Activated naive CD4-positive, alpha-beta T cell treated with anti-CD3 and anti-CD28 coated beads for 36 hours (primary cell): ENCODE results near the gene NEK11. TPM values are rescaled to one million over a fixed set of nuclear protein-coding genes. Genes with fewer than 3 reads are reported as not detected.
"Not testable (repeated sequence)": the region's sequence is repeated elsewhere in the genome, so short reads cannot be mapped to it uniquely, and the experiment has no call there.

ENCODE experiments used
- CTCF ChIA-PET: fragments of 350-600 bp; sonication (Branson Sonifier 250); formaldehyde crosslinking; loops from one replicate; lab custom pipeline; 2021; ENCODE audit warnings: antibody characterized with exemption; lab: Charles Lee
- DNase-seq: peaks from one replicate; pipeline ENCODE4 v3.0.0-alpha.2; 2020
- H3K27ac Mint-ChIP-seq: one replicate; pipeline ENCODE4 v1.8.0; 2021; ENCODE audit warnings: mild to moderate bottlenecking, mixed read lengths
- H3K27me3 Mint-ChIP-seq: one replicate; pipeline ENCODE4 v1.8.0; 2021; ENCODE audit warnings: low read depth, mixed read lengths
- H3K36me3 Mint-ChIP-seq: one replicate; pipeline ENCODE4 v1.8.0; 2021; ENCODE audit warnings: low read depth, mixed read lengths
- H3K4me1 Mint-ChIP-seq: one replicate; pipeline ENCODE4 v1.8.0; 2021; ENCODE audit warnings: low read depth, mixed read lengths
- H3K4me3 Mint-ChIP-seq: one replicate; pipeline ENCODE4 v1.8.0; 2021; ENCODE audit warnings: mild to moderate bottlenecking, moderate library complexity, mixed read lengths
- H3K9me3 Mint-ChIP-seq: one replicate; pipeline ENCODE4 v1.8.0; 2021; ENCODE audit warnings: mixed read lengths
- intact Hi-C: fragments of 100-400 bp; cut with micrococcal nuclease; formaldehyde crosslinking; loops from one replicate; pipeline ENCODE4 v1.15.1; 2023
- total RNA-seq, 2 experiments: library from RNA; stranded (reverse); gene quantifications; one replicate each; pipeline ENCODE4 v1.2.3, GENCODE V29; 2021

NEK11 gene
- total RNA-seq, 2 experiments from 2014 or later, result 1.1 to 1.9 TPM

DNA sequence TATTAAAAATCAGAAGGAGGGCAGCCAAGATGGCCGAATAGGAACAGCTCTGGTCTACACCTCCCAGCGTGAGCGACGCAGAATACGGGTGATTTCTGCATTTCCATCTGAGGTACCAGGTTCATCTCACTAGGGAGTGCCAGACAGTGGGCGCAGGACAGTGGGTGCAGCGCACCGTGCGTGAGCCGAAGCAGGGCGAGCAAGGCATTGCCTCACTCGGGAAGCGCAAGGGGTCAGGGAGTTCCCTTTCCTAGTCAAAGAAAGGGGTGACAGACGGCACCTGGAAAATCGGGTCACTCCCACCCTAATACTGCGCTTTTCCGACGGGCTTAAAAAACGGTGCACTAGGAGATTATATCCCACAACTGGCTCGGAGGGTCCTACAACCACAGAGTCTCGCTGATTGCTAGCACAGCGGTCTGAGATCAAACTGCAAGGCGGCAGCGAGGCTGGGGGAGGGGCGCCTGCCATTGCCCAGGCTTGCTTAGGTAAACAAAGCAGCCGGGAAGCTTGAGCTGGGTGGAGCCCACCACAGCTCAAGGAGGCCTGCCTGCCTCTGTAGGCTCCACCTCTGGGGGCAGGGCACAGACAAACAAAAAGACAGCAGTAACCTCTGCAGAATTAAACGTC lies 304.9 kb downstream of the NEK11 start:
- H3K4me3 Mint-ChIP-seq, H3K27me3 Mint-ChIP-seq, CTCF ChIA-PET, DNase-seq, intact Hi-C loops, H3K27ac Mint-ChIP-seq, H3K36me3 Mint-ChIP-seq, H3K9me3 Mint-ChIP-seq, H3K4me1 Mint-ChIP-seq: not testable (repeated sequence)

DNA sequence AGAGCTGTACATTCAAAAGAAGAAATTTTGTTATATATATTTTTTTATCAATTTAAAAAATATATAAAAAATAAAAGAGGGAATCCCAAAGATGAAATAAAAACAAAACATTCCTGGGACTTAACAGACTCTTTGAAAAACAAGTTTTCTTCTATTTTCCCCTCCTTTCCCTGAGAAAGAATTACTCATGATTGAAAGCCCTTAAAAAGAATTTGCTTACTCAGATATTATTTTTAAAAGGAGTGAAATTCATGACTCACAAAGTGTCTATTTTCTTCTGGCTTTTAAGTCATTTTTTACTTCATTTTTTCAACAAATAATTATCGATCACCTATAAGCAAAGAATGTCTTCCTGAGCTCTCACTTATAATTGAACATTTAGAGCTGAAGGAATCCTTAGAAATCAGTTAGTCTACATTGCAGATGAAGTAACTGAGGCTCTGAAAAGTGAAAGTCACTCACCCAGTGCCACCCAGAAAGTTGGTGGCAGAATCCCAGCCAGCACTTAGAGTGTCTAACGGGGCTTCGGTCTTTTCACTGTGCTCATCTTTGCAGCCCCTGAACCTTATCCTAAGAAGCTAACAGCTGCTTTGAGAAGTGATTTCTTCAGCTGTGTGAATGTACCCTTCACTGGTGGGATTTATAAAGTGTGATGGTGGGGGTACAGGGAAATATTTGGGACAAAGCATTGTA lies 312.4 kb downstream of the NEK11 start:
- intact Hi-C loops, result no loop called here
- Mint-ChIP-seq H3K4me1 (no peaks in the 10 kb centered on the region), H3K4me3 (no peak overlapping the region), H3K27ac (no peak overlapping the region), H3K9me3 (peaks cover 6% of the 10 kb centered on the region), H3K36me3 (no peaks in the 10 kb centered on the region), H3K27me3 (no peaks in the 10 kb centered on the region)
- no peak for DNase-seq
- CTCF ChIA-PET, result no interaction called here

DNA sequence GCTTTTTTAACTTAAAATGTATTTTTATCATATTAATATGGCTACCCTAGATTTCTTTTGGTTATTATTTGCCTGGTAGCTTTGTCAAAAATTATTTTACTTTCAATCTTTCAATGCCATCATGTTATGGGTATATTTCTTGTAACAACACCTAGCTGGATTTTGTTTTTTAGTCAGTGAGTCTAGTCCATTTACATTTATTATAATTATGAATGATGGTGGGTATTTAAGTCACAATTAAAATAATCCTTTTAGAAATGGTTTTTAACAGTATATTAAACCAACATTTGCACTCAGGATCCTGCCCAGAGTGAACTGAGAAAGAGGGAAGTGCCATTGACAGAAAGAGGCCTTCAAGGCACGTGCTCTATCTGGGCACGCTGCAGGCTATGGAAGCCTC lies 315.1 kb downstream of the NEK11 start:
- H3K27me3 Mint-ChIP-seq, result no peaks in the 10 kb centered on the region
- no peak for DNase-seq
- H3K4me3 Mint-ChIP-seq, result no peak overlapping the region
- H3K36me3 Mint-ChIP-seq, result no peaks in the 10 kb centered on the region
- H3K9me3 Mint-ChIP-seq, result peaks cover 4% of the 10 kb centered on the region
- CTCF ChIA-PET, result no interaction called here
- intact Hi-C loops, result no loop called here
- H3K27ac Mint-ChIP-seq, result no peak overlapping the region
- no peaks in the 10 kb centered on the region for H3K4me1 Mint-ChIP-seq

DNA sequence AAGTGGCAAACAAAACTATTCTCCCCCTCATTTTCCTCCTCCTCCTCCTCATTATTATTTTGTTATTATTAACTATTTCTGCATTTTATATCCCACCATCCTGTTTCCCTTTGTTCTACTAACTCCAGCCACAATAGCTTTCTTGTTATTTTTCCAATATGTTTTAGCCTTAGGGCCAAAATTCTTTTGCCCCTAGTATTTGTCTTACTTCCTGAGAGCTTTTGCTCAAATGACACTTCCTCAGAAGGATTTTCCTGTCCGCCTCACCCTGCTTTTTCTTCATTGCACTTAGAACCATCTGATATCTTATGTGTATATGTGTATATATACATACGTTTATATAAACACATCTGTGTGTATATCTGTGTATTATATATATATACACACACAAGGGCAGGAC lies 322.2 kb downstream of the NEK11 start:
- Mint-ChIP-seq H3K27me3 (no peaks in the 10 kb centered on the region), H3K9me3 (no peaks in the 10 kb centered on the region), H3K4me1 (no peaks in the 10 kb centered on the region), H3K27ac (no peak overlapping the region), H3K4me3 (no peak overlapping the region), H3K36me3 (no peaks in the 10 kb centered on the region)
- no peak for DNase-seq
- intact Hi-C loops, result no loop called here
- CTCF ChIA-PET, result no interaction called here

DNA sequence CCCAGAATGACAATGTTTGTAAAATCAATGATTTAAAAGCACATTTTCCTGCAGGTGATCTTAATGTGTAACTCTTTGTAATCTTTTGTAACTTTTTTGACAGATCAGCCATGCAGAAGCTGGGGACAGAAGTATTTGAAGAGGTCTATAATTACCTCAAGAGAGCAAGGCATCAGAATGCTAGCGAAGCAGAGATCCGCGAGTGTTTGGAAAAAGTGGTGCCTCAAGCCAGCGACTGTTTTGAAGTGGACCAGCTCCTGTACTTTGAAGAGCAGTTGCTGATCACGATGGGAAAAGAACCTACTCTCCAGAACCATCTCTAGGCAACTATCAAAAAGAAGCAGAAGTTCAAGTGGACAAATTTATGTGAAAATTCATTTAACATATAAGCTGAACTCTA lies 322.8 kb downstream of the NEK11 start:
- intact Hi-C loops, result no loop called here
- Mint-ChIP-seq H3K4me1 (no peaks in the 10 kb centered on the region), H3K9me3 (no peaks in the 10 kb centered on the region), H3K27me3 (no peaks in the 10 kb centered on the region), H3K36me3 (no peaks in the 10 kb centered on the region), H3K4me3 (no peak overlapping the region), H3K27ac (no peak overlapping the region)
- CTCF ChIA-PET, result no interaction called here
- no peak for DNase-seq

DNA sequence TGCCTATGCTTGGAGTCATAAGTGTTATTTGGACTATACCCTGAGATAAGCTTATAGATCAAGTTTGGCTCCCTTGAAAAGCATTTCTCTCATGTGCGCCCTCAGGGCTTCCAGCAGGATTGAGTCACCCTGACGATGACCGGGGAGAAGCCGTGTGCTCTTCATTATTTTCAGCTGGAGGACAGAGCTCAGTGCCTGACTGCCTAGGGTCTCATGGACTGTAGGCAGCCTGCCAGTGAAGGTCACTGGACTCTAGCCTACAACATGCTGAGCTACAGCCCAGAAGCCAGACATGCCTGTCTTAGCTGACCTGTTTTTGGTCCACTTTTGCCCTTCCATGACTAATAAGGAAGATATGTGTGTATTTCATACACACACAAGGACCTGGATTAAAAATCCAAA lies 323.3 kb downstream of the NEK11 start:
- no peaks in the 10 kb centered on the region for H3K9me3 Mint-ChIP-seq
- no peaks in the 10 kb centered on the region for H3K36me3 Mint-ChIP-seq
- no peak for DNase-seq
- CTCF ChIA-PET, result no interaction called here
- no peaks in the 10 kb centered on the region for H3K4me1 Mint-ChIP-seq
- no peak overlapping the region for H3K4me3 Mint-ChIP-seq
- intact Hi-C loops, result no loop called here
- no peak overlapping the region for H3K27ac Mint-ChIP-seq
- H3K27me3 Mint-ChIP-seq, result no peaks in the 10 kb centered on the region

DNA sequence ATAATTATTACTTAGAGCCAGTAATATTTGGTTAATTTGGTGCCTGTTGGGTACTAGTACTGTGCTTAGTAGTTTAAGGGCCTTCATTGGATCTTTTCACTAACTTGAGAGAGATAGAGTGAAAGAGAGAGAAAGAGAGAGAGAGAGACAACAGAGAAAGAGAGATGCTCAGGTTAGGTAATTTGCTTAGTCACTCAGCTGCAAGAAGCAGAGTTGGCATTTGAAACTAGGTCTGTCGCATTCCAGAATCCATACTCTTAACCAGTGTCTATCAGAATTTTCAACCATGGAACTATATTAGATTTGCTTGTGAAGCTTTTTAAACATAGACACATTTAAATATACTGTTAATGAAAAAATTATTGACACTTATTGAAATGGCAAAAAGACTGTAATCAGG lies 323.8 kb downstream of the NEK11 start:
- no peak for DNase-seq
- H3K27me3 Mint-ChIP-seq, result no peaks in the 10 kb centered on the region
- intact Hi-C loops, result no loop called here
- H3K27ac Mint-ChIP-seq, result no peak overlapping the region
- H3K4me1 Mint-ChIP-seq, result no peaks in the 10 kb centered on the region
- H3K36me3 Mint-ChIP-seq, result no peaks in the 10 kb centered on the region
- no peak overlapping the region for H3K4me3 Mint-ChIP-seq
- CTCF ChIA-PET, result no interaction called here
- no peaks in the 10 kb centered on the region for H3K9me3 Mint-ChIP-seq

DNA sequence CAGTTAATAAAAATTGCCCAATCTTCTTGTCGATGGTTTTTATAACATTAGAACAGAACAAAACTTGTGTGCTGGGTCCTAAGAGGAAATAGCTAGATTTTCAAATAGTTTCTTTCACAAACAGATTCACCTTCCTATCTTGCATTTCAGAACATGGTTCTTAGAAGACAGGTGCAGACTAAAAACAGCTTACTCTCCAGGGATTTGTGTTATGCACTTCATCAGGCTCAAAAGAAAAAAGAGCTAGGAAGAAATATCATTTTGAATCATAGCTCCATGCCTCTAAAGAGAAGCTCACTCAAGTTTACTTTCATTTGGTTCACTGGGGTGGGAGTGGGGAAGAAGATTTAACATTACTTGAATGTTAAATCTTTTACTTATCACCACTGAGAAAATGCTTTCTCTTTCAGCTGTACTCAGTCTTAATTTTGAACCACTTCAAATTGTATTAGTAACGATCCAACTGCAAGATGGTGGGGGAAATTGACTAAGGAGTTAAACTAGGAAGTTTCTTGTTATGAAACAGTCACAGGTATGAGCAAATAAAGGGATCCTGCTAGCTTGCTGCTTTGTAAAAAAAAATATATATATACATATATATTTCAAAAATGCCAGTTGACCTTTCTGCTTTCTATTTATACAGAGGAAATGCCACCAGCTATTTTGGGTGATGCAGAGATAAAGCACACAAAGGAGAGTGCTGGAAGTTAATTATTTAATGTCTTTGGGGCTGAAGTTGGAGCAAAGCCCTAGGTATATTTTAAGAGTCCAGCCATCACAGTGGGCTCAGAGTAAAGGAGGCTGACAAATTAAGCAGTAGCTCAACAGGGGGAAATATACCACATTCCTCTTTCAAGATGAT lies 326.6 kb downstream of the NEK11 start:
- Mint-ChIP-seq H3K27me3 (peaks cover 4% of the 10 kb centered on the region), H3K4me1 (no peaks in the 10 kb centered on the region), H3K9me3 (no peaks in the 10 kb centered on the region), H3K4me3 (no peak overlapping the region), H3K27ac (no peak overlapping the region), H3K36me3 (no peaks in the 10 kb centered on the region)
- intact Hi-C loops, result no loop called here
- CTCF ChIA-PET, result no interaction called here
- no peak for DNase-seq

DNA sequence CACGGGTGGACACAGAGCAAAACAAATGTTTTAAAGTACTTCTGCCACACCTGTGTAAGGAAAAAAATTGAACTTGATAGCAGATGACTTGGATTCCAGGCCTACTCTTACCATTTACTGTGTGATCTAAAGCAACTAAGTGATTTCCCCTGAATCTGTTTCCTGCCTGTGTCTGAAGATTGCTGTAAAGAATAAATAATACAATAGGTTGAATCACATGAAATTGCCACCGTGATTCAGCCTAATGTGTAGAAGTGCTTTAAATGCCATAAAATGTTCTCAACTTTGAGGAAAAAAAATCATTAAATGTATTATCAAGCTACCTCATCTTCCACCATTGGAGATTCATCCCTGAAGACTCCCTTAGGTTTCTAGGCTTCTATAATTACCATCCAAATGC lies 327.3 kb downstream of the NEK11 start:
- CTCF ChIA-PET, result no interaction called here
- Mint-ChIP-seq H3K4me1 (no peaks in the 10 kb centered on the region), H3K36me3 (no peaks in the 10 kb centered on the region), H3K27me3 (peaks cover 4% of the 10 kb centered on the region), H3K9me3 (no peaks in the 10 kb centered on the region), H3K4me3 (no peak overlapping the region), H3K27ac (no peak overlapping the region)
- intact Hi-C loops, result no loop called here
- no peak for DNase-seq

DNA sequence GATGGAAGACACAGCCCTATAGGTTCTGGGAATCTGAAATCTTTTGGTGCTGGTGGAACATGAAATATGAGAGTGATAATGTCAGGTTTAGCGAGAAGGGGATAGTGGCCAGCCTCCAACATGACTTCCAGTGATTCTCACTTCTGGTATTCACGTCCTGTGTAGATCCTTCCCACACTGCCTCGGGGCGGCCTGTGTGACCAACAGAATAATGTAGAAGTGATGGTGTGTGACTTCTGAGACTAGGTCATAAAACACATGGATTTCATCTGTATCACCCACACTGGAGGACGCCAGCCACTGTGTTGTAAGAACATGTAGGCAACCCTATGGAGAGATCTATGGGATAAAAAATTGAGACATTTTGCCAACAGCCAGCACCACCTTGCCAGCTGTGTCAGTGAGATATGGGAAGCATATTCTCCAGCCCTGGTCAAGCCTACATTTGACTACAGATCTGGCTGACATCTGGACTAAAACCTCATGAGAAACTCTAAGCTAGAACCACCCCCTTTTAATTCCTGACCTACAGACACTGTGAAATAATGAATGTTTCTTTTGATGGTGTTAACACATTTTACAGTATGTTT lies 329.4 kb downstream of the NEK11 start:
- intact Hi-C loops, result no loop called here
- peaks cover 12% of the 10 kb centered on the region for H3K27me3 Mint-ChIP-seq
- CTCF ChIA-PET, result no interaction called here
- H3K27ac Mint-ChIP-seq, result no peak overlapping the region
- DNase-seq, result no peak
- no peaks in the 10 kb centered on the region for H3K9me3 Mint-ChIP-seq
- no peak overlapping the region for H3K4me3 Mint-ChIP-seq
- no peaks in the 10 kb centered on the region for H3K36me3 Mint-ChIP-seq
- H3K4me1 Mint-ChIP-seq, result peaks cover 2% of the 10 kb centered on the region

DNA sequence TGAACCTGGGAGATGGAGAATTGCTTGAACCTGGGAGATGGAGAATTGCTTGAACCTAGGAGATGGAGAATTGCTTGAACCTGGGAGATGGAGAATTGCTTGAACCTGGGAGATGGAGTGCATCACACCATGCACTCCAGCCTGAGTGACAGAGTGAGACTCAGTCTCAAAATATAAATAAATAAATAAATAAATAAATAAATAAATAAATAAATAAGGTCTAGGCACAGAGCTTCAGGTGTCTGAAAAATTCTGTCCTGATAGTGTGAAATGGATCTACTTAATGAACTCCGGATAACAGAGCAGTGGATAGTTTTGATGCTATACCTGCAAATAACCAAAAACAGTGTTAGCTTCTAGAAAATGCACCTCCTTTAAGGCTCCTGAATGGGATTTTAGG lies 330.6 kb downstream of the NEK11 start:
- H3K9me3 Mint-ChIP-seq, result no peaks in the 10 kb centered on the region
- no peaks in the 10 kb centered on the region for H3K36me3 Mint-ChIP-seq
- CTCF ChIA-PET, result no interaction called here
- no peak overlapping the region for H3K4me3 Mint-ChIP-seq
- peaks cover 10% of the 10 kb centered on the region for H3K4me1 Mint-ChIP-seq
- no peak overlapping the region for H3K27ac Mint-ChIP-seq
- intact Hi-C loops, result no loop called here
- DNase-seq, result no peak
- H3K27me3 Mint-ChIP-seq, result peaks cover 21% of the 10 kb centered on the region

DNA sequence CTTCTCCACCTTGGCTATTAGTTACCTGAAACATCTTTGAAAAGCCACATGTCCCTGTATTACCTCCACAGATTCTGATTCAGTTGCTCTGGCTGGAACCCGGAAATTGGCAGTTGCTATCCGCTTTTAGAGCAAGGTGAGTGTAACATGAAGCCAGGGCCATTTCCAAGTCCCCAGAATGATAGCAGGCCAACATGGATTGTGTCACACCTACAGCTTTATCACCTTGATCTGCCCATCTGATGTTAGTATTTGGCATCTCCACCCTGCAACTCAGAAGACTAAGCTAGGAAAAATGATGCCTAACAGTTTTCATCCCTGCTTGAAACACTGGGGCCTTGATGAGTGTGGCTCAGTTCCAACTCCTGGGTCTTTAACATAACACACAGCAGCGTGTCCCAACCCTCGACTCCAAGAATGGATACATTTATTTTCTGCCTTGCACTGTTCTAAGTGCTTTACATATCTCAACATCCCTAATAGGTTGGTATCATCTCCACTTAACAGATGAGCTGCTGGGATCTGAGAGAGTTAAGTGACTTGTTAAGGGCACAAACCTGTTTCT lies 333.6 kb downstream of the NEK11 start:
- intact Hi-C loops, result no loop called here
- peaks cover under 1% of the 10 kb centered on the region for H3K9me3 Mint-ChIP-seq
- peaks cover 13% of the 10 kb centered on the region for H3K4me1 Mint-ChIP-seq
- H3K27ac Mint-ChIP-seq, result no peak overlapping the region
- no peak for DNase-seq
- H3K4me3 Mint-ChIP-seq, result no peak overlapping the region
- CTCF ChIA-PET, result interaction anchor here (0.7 kb wide), 1 partner anchor 21 kb away, joined by 4 read pairs; the partner anchor contains the start of gene NUDT16
- no peaks in the 10 kb centered on the region for H3K36me3 Mint-ChIP-seq
- peaks cover 36% of the 10 kb centered on the region for H3K27me3 Mint-ChIP-seq
